Psoas muscle (tissue), 8 donors: ENCODE results near the gene C20orf202. TPM values are rescaled to one million over a fixed set of nuclear protein-coding genes. Genes with fewer than 3 reads are reported as not detected.

Experiments
- ATAC-seq, 4 donors: fragments of 200-7000 bp; cut with Tn5 transposase; one replicate each; pipeline ENCODE4 v1.9.1; 2020; ENCODE audit warnings: moderate library complexity in 3 of 4, mild to moderate bottlenecking in 2 of 4
- DNase-seq, 2 donors: peaks; one replicate each; pipeline ENCODE4 v3.0.0-alpha.2; 2020
- H3K27ac ChIP-seq: fragments of 200-600 bp; one replicate; pipeline ENCODE4 v1.8.0; 2022
- H3K27me3 ChIP-seq, 3 donors: fragments of 200-600 bp in 1 of 3; one replicate each; pipeline versions ENCODE4 v1.6.1 to v1.8.0; 2013 to 2022; ENCODE audit warnings: low read length in 2 of 3, mild to moderate bottlenecking in 2 of 3, moderate library complexity in 1 of 3; ENCODE audit not compliant: insufficient read depth in 3 of 3
- H3K36me3 ChIP-seq, 2 donors: fragments of 200-600 bp in 1 of 2; one replicate each; pipeline versions ENCODE4 v1.6.1 to v1.8.0; 2013 to 2022; ENCODE audit warnings: low read depth in 1 of 2, mild to moderate bottlenecking in 1 of 2, moderate library complexity in 1 of 2; ENCODE audit not compliant: insufficient read depth in 1 of 2
- H3K4me1 ChIP-seq: fragments of 200-600 bp; one replicate; pipeline ENCODE4 v1.8.0; 2022
- H3K4me3 ChIP-seq: fragments of 200-600 bp; one replicate; pipeline ENCODE4 v1.8.0; 2022; ENCODE audit warnings: mild to moderate bottlenecking
- H3K9me3 ChIP-seq: fragments of 200-600 bp; one replicate; pipeline ENCODE4 v1.8.0; 2022
- WGBS, 3 donors: extraction: QIAGEN DNeasy Blood & Tissue Kit; methylation state at CpG; one replicate each; pipeline versions ENCODE4 v1.1.6 to v1.1.7; 2013; 5-methylcytosine and 5-hydroxymethylcytosine counted together
- intact Hi-C, 2 donors: fragments of 100-400 bp; cut with DNase I; formaldehyde crosslinking; loops; one replicate each; pipeline versions ENCODE4 v1.11.0 to v1.14.2; 2022
- polyA plus RNA-seq, 3 donors: library from polyadenylated mRNA; stranded (reverse); fragments of 200-250 nt; gene quantifications; one replicate each; pipeline ENCODE4 v1.2.3, GENCODE V29; 2013
- total RNA-seq, 4 donors: library from RNA; stranded (reverse); fragmentation: NEBNext Ultra II Directional in 2 of 4; extraction: Animal tissue kit (Norgen Biotek cat#: 25700) in 2 of 4; gene quantifications; one replicate each; pipeline versions ENCODE4 v1.2.1 to v1.2.4, GENCODE V29; 2021 to 2023
- TF ChIP-seq, protein P1 (sequence below): fragments of 200-600 bp; IDR thresholded peaks from one replicate; pipeline ENCODE4 v1.8.0; 2022; ENCODE audit warnings: antibody characterized with exemption
- donor health status: healthy with polysubstance abuse.
- donor health status: DM: no; HTN: no; CAD: no; lungs with moderate emphysema.
- donor health status: Bipolar disorder and iron deficiency.
- donor health status: healthy.
- donor health status: DM: yes; HTN: yes; CAD: no.
- donor health status: DM: no; HTN: no; CAD: no.
- donor health status: DM: no; HTN: no; CAD: no.
- donor health status: DM: yes; HTN: yes; CAD: no.

Gene C20orf202
- total and polyA plus RNA-seq, 7 donors, result 0.05 to 0.32 (median 0.12) TPM; not detected in 1

DNA sequence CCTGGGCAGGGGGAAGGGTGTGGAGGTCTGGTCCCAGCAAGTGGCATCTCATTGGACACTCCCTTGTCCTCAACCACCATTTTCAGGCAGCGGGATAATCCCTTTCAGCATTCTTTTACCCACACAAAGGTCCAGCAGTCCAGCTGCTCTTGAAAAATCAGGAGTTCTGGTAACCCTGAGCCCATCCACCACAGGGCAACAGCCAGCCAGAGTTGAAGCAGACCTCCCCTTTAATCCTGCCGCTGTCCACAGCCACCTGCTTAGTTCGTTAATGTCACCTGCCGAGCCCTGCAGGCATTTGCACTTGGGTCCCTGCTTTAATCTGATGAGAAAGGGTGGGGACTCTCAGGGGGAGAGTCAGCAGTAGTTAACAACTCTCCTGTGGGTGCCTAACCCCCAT, 29.6 kb upstream of the C20orf202 start:
- 48 to 69% (median 62%) methylated on average over 4 of the region's 4 CpGs for WGBS, 3 donors
- no peak for ATAC-seq
- no peaks in the 10 kb centered on the region for H3K27me3 ChIP-seq
- H3K27ac ChIP-seq, result no peak overlapping the region
- intact Hi-C loops, result no loop called here
- TF ChIP-seq, protein P1, sequence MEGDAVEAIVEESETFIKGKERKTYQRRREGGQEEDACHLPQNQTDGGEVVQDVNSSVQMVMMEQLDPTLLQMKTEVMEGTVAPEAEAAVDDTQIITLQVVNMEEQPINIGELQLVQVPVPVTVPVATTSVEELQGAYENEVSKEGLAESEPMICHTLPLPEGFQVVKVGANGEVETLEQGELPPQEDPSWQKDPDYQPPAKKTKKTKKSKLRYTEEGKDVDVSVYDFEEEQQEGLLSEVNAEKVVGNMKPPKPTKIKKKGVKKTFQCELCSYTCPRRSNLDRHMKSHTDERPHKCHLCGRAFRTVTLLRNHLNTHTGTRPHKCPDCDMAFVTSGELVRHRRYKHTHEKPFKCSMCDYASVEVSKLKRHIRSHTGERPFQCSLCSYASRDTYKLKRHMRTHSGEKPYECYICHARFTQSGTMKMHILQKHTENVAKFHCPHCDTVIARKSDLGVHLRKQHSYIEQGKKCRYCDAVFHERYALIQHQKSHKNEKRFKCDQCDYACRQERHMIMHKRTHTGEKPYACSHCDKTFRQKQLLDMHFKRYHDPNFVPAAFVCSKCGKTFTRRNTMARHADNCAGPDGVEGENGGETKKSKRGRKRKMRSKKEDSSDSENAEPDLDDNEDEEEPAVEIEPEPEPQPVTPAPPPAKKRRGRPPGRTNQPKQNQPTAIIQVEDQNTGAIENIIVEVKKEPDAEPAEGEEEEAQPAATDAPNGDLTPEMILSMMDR, result no peak
- peaks cover 9 to 71% of the 10 kb centered on the region in 2 donors for H3K36me3 ChIP-seq
- H3K4me3 ChIP-seq, result no peak overlapping the region
- H3K4me1 ChIP-seq, result no peaks in the 10 kb centered on the region
- no peaks in the 10 kb centered on the region for H3K9me3 ChIP-seq
- DNase-seq, result no peak

DNA sequence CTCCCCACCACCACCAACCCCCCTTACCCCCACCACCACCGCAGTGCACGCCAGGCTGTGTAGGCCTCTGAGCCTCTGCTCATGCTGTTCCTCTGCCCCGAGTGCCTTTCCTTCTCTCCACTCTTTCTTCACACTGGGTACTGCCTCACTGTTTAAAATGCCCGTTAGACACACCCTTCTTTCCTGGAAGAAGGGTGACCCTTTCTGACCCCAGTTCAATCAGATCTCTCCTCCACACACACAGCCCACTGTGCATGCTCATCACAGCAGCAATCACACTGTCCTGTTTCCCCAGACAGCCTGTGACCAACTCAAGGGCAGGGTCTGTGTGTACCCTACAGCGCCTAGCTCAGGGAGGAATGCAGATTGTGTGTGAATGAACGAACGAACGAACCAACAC, 28.5 kb upstream of the C20orf202 start:
- H3K36me3 ChIP-seq, result peaks cover 4 to 60% of the 10 kb centered on the region in 2 donors
- WGBS, 3 donors, result 80 to 92% (median 88%) methylated on average over 6 to 8 of the region's 8 CpGs
- no peaks in the 10 kb centered on the region for H3K9me3 ChIP-seq
- ATAC-seq, result no peak
- H3K27ac ChIP-seq, result no peak overlapping the region
- H3K4me3 ChIP-seq, result no peak overlapping the region
- H3K27me3 ChIP-seq, result no peaks in the 10 kb centered on the region
- DNase-seq, result no peak
- H3K4me1 ChIP-seq, result no peaks in the 10 kb centered on the region
- TF ChIP-seq, protein P1, result no peak
- intact Hi-C loops, result no loop called here

DNA sequence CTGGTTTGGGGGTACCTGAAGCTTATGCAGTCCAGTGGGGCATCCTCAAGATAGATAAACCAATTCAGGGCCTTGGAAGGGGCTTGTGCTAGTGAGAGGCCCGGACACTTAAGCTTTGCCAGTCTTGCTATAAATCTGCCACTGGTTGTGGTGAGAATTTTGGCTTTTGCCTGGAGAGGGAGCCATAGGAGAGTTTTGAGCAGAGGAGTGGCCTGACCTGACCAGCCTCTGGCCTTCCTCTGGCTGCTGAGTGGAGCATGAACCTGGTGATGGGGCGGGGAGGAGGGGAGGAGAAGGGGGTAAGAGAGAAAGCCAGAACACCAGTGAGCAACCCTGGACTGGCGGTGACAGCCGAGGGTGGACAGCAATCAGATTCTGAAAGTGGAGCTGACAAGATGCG, 25.6 kb upstream of the C20orf202 start:
- Histone ChIP-seq H3K27ac (no peak overlapping the region), H3K27me3 (no peaks in the 10 kb centered on the region), H3K9me3 (no peaks in the 10 kb centered on the region), H3K36me3 (peaks cover 0 to 38% of the 10 kb centered on the region in 2 donors), H3K4me1 (no peaks in the 10 kb centered on the region), H3K4me3 (no peak overlapping the region)
- ATAC-seq (no peak), DNase-seq (no peak)
- WGBS, 3 donors, result 77 to 83% (median 82%) methylated on average over 5 of the region's 5 CpGs
- intact Hi-C loops, result no loop called here
- TF ChIP-seq, protein P1, result no peak

DNA sequence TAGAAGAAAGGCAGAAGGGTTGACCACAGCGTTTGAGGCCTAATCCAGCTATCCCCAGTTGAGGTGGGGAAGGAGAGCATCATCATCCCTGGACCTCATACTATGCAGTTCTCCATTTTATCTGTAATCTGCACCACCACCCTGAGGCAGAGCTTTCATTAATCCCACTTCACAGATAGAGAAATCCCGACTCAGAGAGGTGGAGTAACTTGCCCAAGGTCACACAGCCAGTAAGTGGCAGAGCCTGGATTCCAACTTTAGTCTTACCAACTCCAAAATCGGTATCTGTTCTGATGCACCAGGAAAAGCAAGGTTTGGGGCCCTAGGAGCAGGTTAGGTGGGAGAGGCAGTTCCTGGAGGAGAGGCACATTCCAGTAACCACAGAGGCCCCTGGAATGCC, 25.2 kb upstream of the C20orf202 start:
- TF ChIP-seq, protein P1, result no peak
- Histone ChIP-seq H3K4me1 (no peaks in the 10 kb centered on the region), H3K27me3 (no peaks in the 10 kb centered on the region), H3K36me3 (peaks cover 0 to 33% of the 10 kb centered on the region in 2 donors), H3K4me3 (no peak overlapping the region), H3K9me3 (no peaks in the 10 kb centered on the region), H3K27ac (no peak overlapping the region)
- 81 to 90% (median 85%) methylated on average over 3 of the region's 3 CpGs for WGBS, 3 donors
- DNase-seq (no peak), ATAC-seq (no peak)
- intact Hi-C loops, result no loop called here

DNA sequence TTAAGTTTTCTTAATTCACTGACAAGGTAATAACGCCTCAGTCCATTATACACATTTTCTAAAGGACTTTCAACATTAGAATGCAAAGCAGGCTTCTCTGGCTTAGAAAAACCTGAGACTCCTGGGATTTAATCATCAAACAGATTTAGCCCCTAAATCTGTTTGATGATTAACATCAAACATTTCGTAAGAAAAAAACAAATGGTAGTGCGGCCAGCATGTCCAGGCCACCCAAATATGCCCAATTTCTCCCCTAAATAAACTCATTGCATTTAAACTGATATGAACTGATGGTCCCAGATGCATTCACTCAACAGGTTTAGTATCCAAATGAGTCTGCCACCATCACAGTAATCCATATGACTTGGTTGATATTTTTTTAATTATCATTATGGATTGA, 24.6 kb upstream of the C20orf202 start:
- intact Hi-C loops, result no loop called here
- Histone ChIP-seq H3K4me3 (no peak overlapping the region), H3K27me3 (peaks cover 0 to 3% (median 0%) of the 10 kb centered on the region in 3 donors), H3K4me1 (no peaks in the 10 kb centered on the region), H3K27ac (no peak overlapping the region), H3K36me3 (peaks cover 0 to 29% of the 10 kb centered on the region in 2 donors), H3K9me3 (no peaks in the 10 kb centered on the region)
- TF ChIP-seq, protein P1, result no peak
- ATAC-seq (no peak), DNase-seq (no peak)
- WGBS, 3 donors, result 90 to 93% (median 91%) methylated on average over 3 of the region's 3 CpGs
